Embryonic facial prominence (tissue), 1 donor: ENCODE measurements around the gene ST6GAL2.

Experiments
- DNase-seq: peaks from one replicate; pipeline ENCODE4 v3.0.0-alpha.2; 2016; ENCODE audit errors: extremely low spot score

ST6GAL2 gene

GRCh38 chr2:106885971-106886915 is at the start of gene ST6GAL2:
TSS of gene ST6GAL2 (minus strand) at chr2:106886167. CDS start at chr2:106843977, 42,190 bp downstream.
- DNase-seq, result no peak

- no peak for DNase-seq
These were observed 46.7 kb upstream of the ST6GAL2 start for GRCh38 chr2:106932644-106933043.

- DNase-seq, result no peak
These were observed 45.9 kb upstream of the ST6GAL2 start for GRCh38 chr2:106931717-106932335.

- DNase-seq, result no peak
These were observed 35.5 kb upstream of the ST6GAL2 start for GRCh38 chr2:106921451-106921850.

GRCh38 chr2:106919012-106919411 is 33.0 kb upstream of the ST6GAL2 start:
- no peak for DNase-seq

- DNase-seq, result no peak
These were observed 18.3 kb upstream of the ST6GAL2 start for GRCh38 chr2:106904242-106904641.

GRCh38 chr2:106899786-106900530 is 14.0 kb upstream of the ST6GAL2 start:
- DNase-seq, result no peak

GRCh38 chr2:106894545-106894944 is 8.6 kb upstream of the ST6GAL2 start:
- no peak for DNase-seq

- DNase-seq, result no peak
These were observed 6.1 kb upstream of the ST6GAL2 start for GRCh38 chr2:106892048-106892447.

GRCh38 chr2:106890606-106891005 is 4.6 kb upstream of the ST6GAL2 start:
- no peak for DNase-seq

GRCh38 chr2:106886916-106887758 is 1.2 kb upstream of the ST6GAL2 start:
- DNase-seq, result no peak

- no peak for DNase-seq
These were observed 638 bp downstream of the ST6GAL2 start for GRCh38 chr2:106885329-106885728.

GRCh38 chr2:106882673-106883072 is 3.3 kb downstream of the ST6GAL2 start:
- no peak for DNase-seq

GRCh38 chr2:106878206-106878605 is 7.8 kb downstream of the ST6GAL2 start:
- DNase-seq, result no peak

GRCh38 chr2:106876699-106877098 is 9.3 kb downstream of the ST6GAL2 start:
- no peak for DNase-seq

- no peak for DNase-seq
These were observed 16.3 kb downstream of the ST6GAL2 start for GRCh38 chr2:106869512-106870275.

- DNase-seq, result no peak
These were observed 17.7 kb downstream of the ST6GAL2 start for GRCh38 chr2:106868275-106868674.

GRCh38 chr2:106867196-106867953 is 18.6 kb downstream of the ST6GAL2 start:
- no peak for DNase-seq

- no peak for DNase-seq
These were observed 19.3 kb downstream of the ST6GAL2 start for GRCh38 chr2:106866641-106867040.

- no peak for DNase-seq
These were observed 21.9 kb downstream of the ST6GAL2 start for GRCh38 chr2:106864051-106864450.
